NK-92 treated with Interleukin-12 subunit alpha and Interleukin-12 subunit beta, amount 100 ng/mL, for 24 hours (cell line): ENCODE data around the gene FAM43B.

Experiments used
- DNase-seq: peaks from one replicate; lab custom pipeline; 2025; lab: John Stamatoyannopoulos, UW

Gene FAM43B

GRCh38 chr1:20590306-20590777 is 38.0 kb downstream of the FAM43B start:
- peak; percentile 57 for DNase-seq

GRCh38 chr1:20593756-20594155 is 41.4 kb downstream of the FAM43B start:
- no peak for DNase-seq

- DNase-seq: no peak
These were observed 42.4 kb downstream of the FAM43B start for GRCh38 chr1:20594746-20595145.

DNA sequence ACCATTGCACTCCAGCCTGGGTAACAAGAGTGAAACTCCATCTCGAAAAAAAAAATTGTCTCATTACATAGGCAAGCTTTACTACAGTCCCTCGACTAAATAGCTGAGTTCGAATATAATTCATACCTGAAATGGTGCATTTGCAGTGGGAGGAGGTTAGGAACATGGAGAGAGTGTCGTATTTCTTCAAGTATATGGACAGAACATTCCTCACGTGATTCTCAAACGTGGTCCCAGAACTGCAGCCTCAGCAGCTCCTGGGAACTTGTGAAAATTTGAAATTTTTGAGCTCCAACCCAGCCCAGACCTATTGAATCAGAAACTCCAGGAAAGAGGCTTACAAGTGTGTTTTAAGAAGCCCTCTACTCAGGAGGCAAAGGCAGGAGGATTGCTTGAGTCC is 43.7 kb downstream of the FAM43B start:
- DNase-seq: no peak

DNA sequence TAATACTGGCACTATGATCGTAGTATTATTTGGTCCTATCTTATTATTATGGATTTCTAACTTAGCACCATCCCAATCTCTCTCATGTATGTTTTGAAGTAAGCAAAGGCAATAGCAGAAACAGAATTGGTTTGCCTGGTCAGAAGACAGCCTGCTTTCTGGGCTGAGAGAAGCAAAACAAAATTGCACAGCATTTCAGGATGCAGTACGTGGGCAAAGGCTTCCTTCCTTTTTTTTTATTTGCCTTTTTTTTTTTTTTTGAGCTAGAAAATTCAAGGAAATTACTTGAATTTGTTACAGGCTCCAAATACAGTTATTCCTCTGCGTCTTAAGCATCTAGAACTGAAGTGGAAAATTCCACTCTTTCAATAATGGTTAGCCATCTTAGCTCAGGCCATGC is 45.3 kb downstream of the FAM43B start:
- no peak for DNase-seq

DNA sequence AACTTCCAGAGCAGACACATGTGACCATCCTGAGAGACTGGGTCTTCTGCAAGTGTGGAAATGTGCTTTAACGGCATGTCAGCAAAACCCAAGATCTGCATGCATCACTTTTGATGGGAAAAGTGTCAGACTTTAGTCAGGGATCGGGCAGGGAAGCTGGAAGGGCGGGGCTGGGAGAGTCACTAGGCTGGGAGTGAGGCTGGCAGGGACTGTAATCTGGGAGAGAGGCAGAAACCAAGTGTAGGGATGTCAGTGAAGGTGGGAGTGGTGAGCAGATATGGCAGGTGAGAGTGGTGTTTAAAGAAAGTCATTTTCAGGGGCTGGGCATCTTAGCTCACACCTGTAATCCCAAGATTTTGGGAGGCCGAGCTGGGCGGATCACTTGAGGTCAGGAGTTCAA is 47.8 kb downstream of the FAM43B start:
- no peak for DNase-seq

DNA sequence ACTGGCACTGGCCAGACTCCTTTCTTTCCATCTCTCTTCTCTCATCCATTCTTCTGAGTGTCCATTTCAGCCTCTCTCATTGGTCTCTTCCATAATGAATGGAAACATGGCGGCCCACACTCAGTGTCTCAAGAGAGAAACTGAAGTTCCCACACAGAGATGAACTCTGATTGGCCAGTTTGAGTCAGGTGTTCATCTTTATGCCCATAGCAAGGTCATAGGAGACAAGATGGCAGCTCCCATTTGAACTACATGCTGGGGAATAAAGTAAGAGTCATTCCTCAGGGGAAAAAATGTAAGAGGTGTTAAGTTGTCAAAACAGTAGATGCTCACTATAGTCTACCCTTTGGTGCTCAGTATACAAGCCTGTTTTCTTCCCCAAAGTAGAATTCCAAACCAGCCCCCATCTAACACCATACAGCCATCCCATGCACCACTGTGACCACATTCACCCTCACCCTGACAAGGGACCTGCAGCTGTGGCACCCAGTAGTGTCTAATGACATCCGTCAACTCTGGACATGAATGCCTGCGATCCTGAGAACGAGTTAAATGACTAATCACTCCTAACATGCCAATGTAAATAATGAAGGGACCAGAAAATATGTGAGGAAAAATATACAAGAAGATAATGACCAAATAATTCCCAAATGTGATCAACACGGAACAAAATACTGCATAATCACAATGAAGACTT is 48.9 kb downstream of the FAM43B start:
- no peak for DNase-seq

GRCh38 chr1:20602851-20603450 is 50.6 kb downstream of the FAM43B start:
- no peak for DNase-seq

- DNase-seq: no peak
These were observed 51.4 kb downstream of the FAM43B start for GRCh38 chr1:20603504-20604464.
